Measurements from ENCODE around the gene XPNPEP1. TPM values are rescaled to one million over a fixed set of nuclear protein-coding genes. Genes with fewer than 3 reads are reported as not detected.

Gene XPNPEP1
- total and polyA plus RNA-seq, 2 of the 4 experiments (the other 2 are of a cell fraction), result 164 to 311 TPM

GRCh38 chr10:109823196-109823595 lies 100.1 kb downstream of the XPNPEP1 start:
- Histone ChIP-seq H3K9ac (ENCODE audit: low read depth, low read length) (no peak overlapping the region), H3K4me3 (ENCODE audit: insufficient read depth, low read depth, low read length) (no peak overlapping the region), H2AK9ac (replicated peaks; ENCODE audit: low read depth, low read length, poor library complexity) (no peak overlapping the region), H2BK120ac (ENCODE audit: low read depth, low read length) (no peak overlapping the region), H3K9me1 (ENCODE audit: insufficient read depth, low read length) (no peaks in the 10 kb centered on the region), H3K56ac (ENCODE audit: extremely low read depth, insufficient read depth, low read length) (no peak overlapping the region), H3K14ac (replicated peaks; ENCODE audit: low read depth, low read length) (no peak overlapping the region), H3K9me3 (ENCODE audit: control insufficient read depth, insufficient read depth, low read length) (no peaks in the 10 kb centered on the region), H3K27ac (ENCODE audit: insufficient read depth, low read length) (no peak overlapping the region), H2BK15ac (ENCODE audit: low read depth, low read length) (no peak overlapping the region), H4K20me1 (ENCODE audit: insufficient read depth, low read length) (no peaks in the 10 kb centered on the region), H2AFZ (replicated peaks; ENCODE audit: low read length, poor library complexity) (no peak overlapping the region), H2BK20ac (ENCODE audit: low read depth, low read length) (no peak overlapping the region), H3K23ac (ENCODE audit: low read depth, low read length) (no peak overlapping the region), H2BK5ac (ENCODE audit: low read depth, low read length, poor library complexity, severe bottlenecking) (no peak overlapping the region), H3K4me2 (ENCODE audit: low read depth, low read length) (no peak overlapping the region), H4K5ac (ENCODE audit: low read depth, low read length) (no peak overlapping the region), H3K27me3 (ENCODE audit: control insufficient read depth, insufficient read depth, low read length) (no peaks in the 10 kb centered on the region), H4K8ac (ENCODE audit: low read depth in 2 of 2, low read length in 2 of 2) (no peak overlapping the region), H2AK5ac (ENCODE audit: low read depth, low read length) (no peak overlapping the region), H3K36me3 (ENCODE audit: control insufficient read depth, insufficient read depth, low read length) (no peaks in the 10 kb centered on the region), H4K91ac (ENCODE audit: insufficient read depth, low read depth, low read length) (no peak overlapping the region), H3K4ac (ENCODE audit: low read depth, low read length) (no peak overlapping the region), H3K18ac (ENCODE audit: low read depth, low read length) (no peak overlapping the region), H3K4me1 (ENCODE audit: control insufficient read depth, insufficient read depth, low read length) (no peaks in the 10 kb centered on the region), H3K79me1 (ENCODE audit: low read depth in 1 of 2, low read length in 2 of 2) (no peaks in the 10 kb centered on the region)
- intact Hi-C loops (cut with micrococcal nuclease), result no loop called here
- no peak for ATAC-seq (ENCODE audit: low read depth)
- no peak for DNase-seq
- in situ Hi-C loops (cut with MboI; ENCODE audit: low sequenced_read_pairs), result no loop called here
- ChIA-PET CTCF (no interaction called here), POLR2A (ENCODE audit: unreplicated experiment) (no interaction called here)
- no peak for TF ChIP-seq MXI1 (IDR thresholded peaks at IDR 0.05; ENCODE audit: borderline replicate concordance, low read depth, low read length)
- no peak for TF ChIP-seq USF2 (IDR thresholded peaks at IDR 0.05; ENCODE audit: low read depth, low read length)
- TF ChIP-seq CTCF (conservative IDR thresholded peaks at IDR 0.05; ENCODE audit: low read depth, low read length), result no peak
- no peak for TF ChIP-seq RCOR1 (IDR thresholded peaks at IDR 0.05; ENCODE audit: insufficient replicate concordance, low read length)
- no peak for TF ChIP-seq MAZ (IDR thresholded peaks at IDR 0.05; ENCODE audit: borderline replicate concordance, low read depth, low read length)
- TF ChIP-seq BHLHE40 (IDR thresholded peaks at IDR 0.05; ENCODE audit: low read depth, low read length), result no peak
- no peak for TF ChIP-seq ELK1 (IDR thresholded peaks at IDR 0.05; ENCODE audit: borderline replicate concordance, low read depth, low read length)
- no peak for TF ChIP-seq CEBPB (IDR thresholded peaks at IDR 0.05; ENCODE audit: low read depth, low read length)
- TF ChIP-seq FOS (IDR thresholded peaks at IDR 0.05; ENCODE audit: low read depth, low read length), result no peak
- no peak for TF ChIP-seq CHD1 (IDR thresholded peaks at IDR 0.05; ENCODE audit: low read depth, low read length)
- no peak for TF ChIP-seq RFX5 (IDR thresholded peaks at IDR 0.05; ENCODE audit: low read depth, low read length)
- no peak for TF ChIP-seq MAFK (IDR thresholded peaks at IDR 0.05; ENCODE audit: low read depth, low read length)
- dilution Hi-C loops (cut with HindIII; ENCODE audit: low sequenced_read_pairs, unreplicated experiment), result no loop called here
- no CpG with 5 or more reads among the region's 3 CpGs for WGBS, 2 experiments (ENCODE audit: extremely low coverage in 2 of 2, insufficient read length in 1 of 2)
- no TSS peak for BruUV-seq (replicated peaks)

Data from IMR-90 (cell line).